Nucleus accumbens (tissue), 56 donors: ENCODE data around the gene SEMG2.

ENCODE experiments used
- DNase-seq, 56 donors: peaks; one replicate each; lab custom pipeline; 2025; lab: John Stamatoyannopoulos, UW

Gene SEMG2, protein sequence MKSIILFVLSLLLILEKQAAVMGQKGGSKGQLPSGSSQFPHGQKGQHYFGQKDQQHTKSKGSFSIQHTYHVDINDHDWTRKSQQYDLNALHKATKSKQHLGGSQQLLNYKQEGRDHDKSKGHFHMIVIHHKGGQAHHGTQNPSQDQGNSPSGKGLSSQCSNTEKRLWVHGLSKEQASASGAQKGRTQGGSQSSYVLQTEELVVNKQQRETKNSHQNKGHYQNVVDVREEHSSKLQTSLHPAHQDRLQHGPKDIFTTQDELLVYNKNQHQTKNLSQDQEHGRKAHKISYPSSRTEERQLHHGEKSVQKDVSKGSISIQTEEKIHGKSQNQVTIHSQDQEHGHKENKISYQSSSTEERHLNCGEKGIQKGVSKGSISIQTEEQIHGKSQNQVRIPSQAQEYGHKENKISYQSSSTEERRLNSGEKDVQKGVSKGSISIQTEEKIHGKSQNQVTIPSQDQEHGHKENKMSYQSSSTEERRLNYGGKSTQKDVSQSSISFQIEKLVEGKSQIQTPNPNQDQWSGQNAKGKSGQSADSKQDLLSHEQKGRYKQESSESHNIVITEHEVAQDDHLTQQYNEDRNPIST

DNA sequence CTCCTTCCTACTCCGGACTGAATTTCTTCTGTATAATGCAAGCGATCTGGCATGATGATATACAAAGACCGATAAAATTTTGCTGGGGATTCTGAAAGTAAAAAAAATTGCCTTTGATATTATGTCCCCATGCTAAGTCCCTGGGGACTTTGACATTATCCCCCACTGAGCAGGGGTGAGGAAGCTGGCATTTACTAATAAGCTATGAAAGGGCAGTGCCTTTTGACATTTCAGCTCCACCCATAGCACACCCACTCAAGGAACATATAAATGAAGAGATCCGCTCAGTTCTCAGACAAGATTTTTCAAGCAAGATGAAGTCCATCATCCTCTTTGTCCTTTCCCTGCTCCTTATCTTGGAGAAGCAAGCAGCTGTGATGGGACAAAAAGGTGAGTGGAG, at the start of gene SEMG2:
SEMG2 (plus strand) TSS at position 298 of the 400 bp plus-strand sequence; CDS start at position 315, 17 bp downstream.
- DNase-seq, result no peak

DNA sequence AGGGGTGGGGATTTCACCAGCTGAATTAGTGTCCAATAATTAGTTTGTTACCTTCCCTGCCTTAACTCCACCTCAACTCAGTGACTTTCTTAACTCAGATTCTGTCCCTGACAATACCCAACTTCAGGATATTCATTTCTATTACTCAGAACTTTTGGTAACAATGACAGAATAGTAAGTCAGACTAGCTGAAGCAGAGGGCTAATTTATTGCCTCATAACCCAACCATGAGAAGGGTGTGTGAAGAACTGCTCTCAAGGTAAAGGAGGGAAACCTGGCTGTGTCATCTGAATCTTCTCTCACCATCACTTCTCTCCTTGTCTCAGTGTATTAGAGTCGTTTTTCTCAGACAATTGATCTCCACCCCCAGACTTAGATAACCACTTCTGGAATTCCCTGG, 47.7 kb upstream of the SEMG2 start:
- no peak for DNase-seq

DNA sequence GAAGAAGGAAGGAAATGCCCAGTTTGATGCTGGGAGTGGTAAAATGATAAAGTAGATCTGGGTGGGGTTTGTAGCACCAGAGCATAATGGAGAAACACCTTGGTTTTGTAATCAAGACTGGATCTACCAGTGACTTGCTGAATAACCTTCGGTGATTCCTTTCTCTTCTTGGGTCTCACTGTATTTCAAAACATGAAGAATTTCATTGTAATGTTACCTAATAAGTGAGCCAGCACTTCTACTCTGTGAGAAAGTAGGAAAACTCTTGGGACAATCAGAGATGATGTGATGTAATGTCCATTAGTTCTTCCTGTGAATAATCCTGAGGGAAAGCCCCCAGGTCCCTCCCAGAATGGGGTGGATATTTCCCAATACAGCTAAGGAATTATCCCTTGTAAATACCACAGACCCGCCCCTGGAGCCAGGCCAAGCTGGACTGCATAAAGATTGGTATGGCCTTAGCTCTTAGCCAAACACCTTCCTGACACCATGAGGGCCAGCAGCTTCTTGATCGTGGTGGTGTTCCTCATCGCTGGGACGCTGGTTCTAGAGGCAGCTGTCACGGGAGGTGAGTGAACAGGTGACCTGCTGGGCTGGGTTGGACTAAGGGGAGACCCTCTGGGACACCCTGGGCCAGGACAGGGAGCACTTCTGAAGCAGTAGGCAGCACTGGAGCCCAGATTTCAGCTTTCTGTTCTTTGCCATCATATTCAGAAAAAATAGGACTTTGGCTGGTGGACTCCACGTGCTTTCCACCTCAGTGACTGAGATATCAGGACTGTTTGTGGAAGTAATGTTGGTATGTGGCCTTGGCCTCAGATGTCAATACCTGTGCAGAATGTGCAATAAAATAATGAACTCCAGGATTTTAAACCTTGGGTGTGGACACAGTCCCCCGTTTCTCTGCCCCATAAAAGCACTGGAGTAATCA, 46.5 kb upstream of the SEMG2 start, which contains the start of gene PI3:
PI3 (plus strand) TSS at position 469 of the 931 bp plus-strand sequence; CDS start at position 490, 21 bp downstream.
- no peak for DNase-seq

DNA sequence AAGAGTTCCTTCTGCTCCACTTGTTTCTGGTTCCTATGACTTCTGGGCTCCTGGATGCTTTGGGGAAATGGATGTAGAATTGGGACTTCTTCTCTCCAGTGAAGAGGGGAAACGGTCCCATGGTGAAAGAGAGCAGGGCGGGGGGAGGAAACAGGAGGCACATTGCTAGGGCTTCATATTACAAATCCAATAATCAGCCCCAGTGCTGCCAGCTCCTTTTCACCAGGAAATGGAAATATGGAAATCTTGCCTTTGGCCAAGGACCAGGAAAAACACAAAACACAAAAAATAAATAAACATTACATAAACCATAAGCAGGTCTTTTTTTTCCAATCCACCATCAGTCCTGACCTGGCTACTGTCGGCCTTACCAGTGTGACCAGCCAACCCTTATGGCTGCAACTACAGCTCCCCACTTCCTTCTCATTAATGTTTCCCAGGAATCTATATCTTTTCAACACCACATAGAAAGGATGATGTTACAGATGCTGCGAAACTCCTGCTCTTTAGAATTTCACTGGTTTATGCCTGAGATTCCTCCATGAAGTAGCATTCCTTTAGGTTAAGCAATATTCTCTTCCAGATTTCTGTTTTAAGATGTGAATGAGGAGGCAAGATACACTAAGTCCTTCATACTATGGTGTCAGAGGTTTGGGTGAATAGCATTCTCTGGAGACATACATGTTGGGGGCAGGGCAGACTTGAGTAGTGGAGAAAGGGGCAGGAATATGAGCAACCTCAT, 44.5 kb upstream of the SEMG2 start:
- no peak for DNase-seq

DNA sequence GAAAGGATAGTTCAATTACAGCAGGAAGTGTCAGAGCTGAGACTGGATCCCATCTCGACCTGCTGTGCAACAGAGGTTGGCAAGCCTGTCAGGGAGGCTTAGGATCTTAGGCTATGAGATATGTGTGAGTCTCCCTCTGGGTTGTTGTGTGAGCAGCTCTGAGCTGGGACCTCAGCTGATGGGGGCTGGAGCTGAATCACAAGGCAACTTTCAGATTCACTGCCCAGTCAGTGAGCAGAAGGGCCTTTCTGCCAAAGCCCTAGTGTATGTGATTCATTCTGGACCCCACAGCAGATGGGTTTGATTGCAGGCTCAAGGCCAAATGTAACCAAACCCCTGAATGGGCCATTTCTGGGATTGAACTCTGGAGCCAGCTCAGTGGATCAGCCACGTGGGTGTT, 42.0 kb upstream of the SEMG2 start:
- DNase-seq, result no peak

DNA sequence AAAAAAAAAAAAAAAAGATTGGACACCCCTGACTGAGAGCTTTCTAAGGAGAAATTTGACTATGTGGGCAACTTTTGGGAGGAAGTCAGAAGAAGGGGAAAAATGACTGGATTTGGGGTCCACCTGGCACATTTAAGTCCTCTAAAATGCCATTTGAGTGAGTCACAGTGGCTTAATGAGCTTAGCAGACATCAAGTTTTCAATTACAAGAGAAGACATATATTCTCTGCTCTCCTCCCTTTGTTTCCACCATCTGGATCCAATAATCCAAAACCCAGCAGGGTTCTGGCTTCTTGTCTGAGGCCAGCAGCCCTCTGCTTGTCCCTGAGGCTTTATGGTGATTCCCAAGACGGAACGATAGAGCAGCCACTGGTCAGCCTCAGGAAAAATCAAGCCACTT, 39.5 kb upstream of the SEMG2 start:
- DNase-seq, result no peak

DNA sequence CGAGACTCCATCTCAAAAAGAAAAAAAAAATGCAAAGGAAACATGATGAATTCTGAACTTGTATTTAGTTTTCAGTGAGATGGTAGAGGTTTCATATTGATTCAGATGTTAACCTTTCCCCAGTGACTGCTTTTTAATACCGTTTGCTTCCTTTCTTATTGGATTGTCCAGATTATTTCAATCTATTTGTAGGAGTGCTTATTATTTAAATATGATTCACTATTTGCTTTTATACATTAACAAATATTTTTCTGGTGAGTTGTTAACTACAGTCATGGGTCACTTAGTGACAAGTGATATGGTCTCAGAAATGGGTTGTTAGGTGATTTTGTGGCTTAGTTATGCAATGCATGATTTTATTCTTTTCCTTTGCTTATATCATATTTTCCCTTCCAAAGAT, 38.1 kb upstream of the SEMG2 start:
- DNase-seq, result no peak

DNA sequence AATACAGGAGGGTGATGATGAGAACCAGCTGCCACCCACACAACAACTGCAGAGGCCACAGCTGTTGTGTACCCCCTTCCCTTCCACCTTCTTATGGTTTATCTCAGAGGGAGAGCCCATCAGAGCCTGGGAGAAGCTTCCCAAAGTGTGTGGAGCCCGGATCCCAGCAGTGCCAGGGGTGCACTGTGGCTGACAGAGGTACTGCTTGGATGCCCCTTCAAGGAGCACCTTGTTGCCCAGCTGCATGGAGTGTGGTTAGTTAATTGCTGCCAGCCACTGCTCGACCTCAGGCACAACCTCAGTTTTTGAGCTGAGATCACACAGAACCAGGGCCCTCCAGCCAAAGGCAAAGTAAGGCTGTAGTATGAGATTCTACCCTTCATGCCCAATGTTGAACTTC, 33.5 kb upstream of the SEMG2 start:
- no peak for DNase-seq

DNA sequence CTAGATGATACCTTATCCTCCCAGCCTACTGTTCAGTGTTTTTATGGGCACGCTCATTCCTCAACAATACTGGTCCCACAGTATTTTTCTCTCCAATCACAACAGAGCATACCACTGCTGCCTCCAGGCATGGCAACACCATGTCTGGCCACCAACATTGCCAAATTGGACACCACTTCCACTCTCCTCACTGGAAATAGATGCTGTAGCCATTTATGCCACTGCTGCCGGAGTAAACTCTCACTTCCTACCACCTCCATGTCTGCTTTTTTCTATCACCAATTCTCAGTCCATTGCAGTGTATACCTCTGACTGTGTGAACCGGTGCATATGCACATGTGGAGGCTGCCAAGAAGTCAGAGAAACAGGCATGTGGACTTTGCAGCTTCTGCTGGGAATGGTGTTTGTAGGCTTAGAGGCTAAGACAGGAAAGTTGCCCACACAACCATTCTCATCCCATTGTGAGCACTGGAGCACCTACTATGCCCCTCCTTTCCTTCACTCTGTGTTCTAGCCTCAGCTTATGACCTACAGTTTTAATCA, 32.0 kb upstream of the SEMG2 start:
- DNase-seq, result no peak

DNA sequence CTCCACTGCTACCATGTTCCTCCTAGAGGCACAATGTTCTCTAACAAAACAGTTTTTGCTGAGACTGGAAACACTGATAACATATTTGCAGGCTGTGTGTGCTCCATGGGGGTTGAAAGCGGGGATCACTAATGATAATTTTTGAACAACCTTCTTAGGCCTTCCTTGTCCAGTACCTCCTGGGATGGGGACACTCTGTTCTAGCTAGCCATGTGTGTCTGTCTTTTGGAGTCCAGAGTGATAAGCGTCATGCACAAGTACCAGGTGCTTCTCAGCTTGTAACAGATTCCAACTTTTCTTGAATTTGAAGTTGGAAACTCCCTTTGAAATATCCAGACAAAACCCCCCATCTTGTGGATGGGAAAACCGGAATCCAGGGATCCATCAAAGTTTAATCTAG, 31.3 kb upstream of the SEMG2 start:
- no peak for DNase-seq

DNA sequence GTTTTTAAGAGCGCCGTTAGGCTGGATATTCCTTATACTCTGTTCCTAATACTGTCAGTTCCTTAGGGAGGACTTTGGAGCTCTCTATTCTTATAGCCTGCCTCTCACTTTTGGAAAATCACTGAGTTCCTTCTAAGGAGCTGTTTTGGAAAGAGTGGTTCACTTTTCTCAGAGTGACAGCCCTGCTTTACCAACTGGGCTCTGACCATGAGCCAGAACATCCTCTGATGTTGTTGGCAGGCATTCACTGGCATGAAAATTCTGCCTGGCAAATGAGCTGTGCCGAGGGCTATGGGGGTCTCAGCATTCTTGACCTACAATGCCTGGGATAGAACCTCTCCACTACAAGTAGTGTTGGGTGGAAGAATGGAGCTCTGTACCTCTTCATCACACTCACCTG, 29.2 kb upstream of the SEMG2 start:
- DNase-seq, result no peak

DNA sequence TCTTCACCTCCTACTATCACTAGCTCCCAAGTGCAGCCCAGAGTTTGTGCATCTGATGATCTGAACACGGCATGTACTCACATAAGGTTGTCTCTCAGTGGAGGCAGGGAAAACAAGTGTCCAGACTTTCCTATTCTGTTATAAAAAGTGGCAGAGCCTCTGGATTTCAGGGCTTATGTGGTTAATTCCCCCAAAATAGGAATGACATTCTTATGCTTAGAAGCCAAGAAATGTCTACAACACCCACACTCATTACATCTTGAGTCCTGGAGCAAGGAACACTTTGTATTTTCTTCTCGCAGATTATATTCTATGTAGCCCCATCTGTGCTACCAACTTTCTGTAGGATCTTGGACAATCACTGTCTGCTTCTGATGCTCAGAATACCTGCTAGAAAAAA, 27.8 kb upstream of the SEMG2 start:
- no peak for DNase-seq

DNA sequence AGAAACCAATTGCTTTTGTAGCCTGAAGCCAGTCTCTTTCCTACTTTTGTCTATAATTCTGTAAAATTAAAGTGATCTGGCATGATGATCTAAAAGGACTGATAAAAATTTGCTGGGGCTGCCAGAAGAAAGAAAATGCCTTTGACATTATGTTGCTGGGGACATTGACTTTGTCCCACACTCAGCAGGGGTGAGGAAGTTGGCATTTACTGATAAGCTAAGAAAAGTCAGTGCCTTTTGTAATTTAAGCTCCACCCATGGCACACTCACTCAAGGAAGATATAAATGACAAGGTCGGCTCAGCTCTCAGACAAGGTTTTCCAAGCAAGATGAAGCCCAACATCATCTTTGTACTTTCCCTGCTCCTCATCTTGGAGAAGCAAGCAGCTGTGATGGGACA, 14.4 kb upstream of the SEMG2 start, which contains the start of gene SEMG1:
SEMG1 (plus strand) TSS at position 309 of the 400 bp plus-strand sequence; CDS start at position 330, 21 bp downstream.
- no peak for DNase-seq

DNA sequence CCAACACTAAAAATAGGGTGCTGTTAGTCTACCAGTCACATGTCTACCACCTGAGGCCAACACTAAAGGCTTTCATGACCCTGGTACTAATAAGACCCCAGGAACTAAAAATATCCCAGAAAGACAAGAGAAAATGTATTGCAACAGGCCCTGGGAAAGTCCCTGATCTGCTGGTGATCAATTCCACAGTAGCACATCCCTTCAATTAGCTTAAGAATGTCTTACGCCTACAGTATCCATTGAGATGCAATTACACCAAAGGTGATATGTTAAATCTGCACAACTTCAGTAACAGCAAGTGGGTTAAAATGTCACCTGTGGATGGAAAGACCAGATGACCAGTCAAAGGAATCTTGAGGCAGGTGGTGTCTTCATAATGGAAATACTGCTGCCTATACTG, 11.2 kb upstream of the SEMG2 start:
- no peak for DNase-seq

DNA sequence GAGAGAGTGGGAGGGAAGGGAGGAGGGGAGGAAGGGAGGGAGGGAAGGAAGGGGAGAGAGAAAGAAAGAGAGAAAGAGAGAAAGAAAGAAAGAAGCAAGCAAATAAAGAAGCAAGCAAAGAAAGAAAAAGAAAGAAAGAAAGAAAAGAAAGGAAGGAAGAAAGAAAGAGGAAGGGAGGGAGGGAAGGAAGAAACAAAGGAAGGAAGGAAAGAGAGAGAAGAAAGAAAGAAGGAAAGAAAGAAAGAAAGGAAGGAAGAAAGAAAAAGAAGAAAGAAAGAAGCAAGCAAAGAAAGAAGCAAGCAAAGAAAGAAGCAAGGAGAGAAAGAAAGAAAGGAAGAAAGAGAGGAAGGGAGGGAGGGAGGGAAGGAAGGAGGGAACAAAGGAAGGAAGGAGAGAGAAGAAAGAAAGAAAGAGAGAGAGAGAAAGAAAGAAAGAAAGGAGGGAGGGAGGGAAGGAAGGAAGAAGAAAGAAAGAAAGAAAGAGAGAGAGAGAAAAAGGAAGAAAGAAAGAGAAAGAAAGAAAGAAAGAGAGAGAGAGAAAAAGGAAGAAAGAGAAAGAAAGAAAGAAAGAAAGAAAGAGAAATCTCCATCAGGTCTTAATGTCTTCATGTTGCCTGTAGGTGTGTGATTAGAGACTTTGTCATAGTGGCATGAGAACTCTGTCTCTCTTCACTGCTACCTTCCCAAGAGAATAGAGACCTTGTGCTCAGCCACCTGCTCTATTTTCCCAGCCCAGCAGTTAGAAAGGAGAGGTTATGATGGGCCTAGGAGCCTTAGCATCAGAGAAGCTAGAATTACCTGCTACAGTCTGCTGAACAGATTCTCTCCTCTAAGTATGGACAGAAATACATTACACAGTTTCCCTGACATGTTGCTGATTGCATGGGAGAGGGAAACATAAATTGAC, 9.4 kb upstream of the SEMG2 start:
- DNase-seq, result no peak

DNA sequence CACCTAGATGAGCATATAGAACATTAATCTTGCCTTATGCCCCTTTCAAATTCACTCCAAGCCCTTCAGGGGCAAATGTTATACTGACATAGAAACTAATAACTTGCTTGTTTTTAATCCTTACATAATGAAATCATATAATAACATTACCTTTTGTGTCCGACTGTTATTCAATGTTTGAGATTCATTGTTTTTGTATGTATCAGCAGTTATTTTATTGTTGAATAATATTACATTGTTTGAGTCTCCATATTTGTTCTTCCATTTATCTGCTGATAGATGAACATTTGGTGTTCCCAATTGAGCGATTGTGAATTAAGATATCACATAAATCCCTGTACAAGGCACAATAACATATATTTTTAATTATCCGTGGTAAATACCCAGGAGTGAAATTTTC, 8.3 kb upstream of the SEMG2 start:
- no peak for DNase-seq

DNA sequence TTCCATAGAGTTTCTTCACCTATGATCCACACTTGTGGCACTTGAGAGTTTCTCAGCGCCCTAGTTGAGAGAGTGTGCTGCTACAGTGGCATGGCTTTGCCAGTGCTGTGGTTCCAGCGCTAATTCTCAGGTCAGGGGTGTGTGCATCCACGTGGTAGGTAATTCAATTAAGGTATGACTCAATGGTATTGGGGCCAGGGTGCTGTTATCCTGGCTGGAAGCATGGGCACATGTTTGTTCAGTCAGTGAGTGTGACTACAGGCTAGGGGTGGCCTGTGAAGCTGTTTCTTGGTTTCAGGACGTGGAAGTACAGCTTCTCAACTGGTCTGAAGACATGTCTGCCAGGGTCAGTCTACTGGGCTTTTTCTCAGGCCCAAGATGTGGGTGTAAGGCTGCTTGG, 3.0 kb upstream of the SEMG2 start:
- DNase-seq, result no peak

DNA sequence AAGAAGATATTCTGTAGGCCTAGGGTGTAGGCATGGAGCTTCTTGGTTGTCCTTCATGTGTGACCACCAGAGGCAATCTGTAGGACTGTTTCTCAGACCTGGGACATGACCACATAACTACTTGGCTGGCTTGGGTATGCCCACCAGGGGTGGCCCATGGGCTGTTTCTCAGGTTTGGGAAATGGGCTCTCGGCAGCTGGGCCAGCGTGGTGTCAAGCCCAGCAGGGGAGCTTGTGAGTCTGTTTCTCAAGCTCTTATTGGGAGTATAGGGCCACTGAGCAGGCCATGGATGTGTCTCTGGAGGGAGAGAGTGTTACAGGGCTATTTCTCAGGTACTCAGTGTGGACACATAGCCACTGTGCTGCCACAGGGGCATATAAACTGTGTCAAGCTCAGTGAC, 2.5 kb upstream of the SEMG2 start:
- no peak for DNase-seq

DNA sequence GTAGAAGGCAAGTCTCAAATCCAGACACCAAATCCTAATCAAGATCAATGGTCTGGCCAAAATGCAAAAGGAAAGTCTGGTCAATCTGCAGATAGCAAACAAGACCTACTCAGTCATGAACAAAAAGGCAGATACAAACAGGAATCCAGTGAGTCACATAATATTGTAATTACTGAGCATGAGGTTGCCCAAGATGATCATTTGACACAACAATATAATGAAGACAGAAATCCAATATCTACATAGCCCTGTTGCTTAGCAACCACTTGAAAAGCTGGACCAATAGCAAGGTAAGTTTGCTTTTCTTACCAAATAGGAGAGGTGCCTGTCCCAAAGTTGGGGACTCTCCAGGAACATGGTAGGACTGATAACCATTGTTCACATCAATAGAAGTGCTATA, 2.0 kb downstream of the SEMG2 start:
- no peak for DNase-seq
